Measurements from ENCODE around the gene CGN. TPM values are rescaled to one million over a fixed set of nuclear protein-coding genes. Genes with fewer than 3 reads are reported as not detected.

CGN gene
- total RNA-seq, 1 experiment from 2014 or later = 30.9 TPM

DNA sequence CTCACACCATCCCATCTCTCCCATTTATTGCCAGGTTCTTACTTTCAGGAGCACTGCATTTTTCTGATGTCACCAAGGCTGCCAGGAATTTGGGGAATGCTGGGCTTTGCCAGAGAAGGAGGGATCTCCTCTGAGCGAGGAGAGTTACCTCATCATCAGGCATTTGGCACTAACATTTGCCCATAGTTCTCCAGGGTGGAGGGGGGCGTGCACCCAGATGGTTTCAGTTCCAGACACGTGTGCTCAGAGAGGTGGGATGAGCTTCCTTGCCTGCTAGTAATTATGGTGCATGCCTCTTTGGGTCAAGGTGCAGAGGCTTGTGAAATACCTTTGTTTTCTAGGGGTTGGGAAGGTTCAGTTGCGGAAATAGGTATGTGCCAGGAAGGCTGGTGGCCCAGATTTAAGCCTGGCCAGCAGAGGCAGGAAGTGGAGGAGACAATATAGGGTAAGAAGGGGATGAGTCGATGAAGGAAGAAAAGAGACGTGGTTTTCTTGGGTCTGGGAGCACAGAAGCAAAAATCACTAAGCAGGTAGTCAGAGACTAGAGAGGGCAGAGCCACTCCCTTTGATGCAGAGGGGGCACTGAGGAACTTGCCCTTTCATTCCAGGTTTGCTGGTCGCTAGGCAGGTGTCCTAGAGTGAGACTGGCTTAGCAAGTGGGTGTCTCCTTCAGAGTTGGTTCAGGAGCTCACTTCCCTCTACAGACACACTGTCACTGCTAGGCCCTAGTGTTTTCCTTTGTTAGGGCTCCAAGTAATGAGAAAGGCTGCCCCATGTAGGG, 36.1 kb downstream of the CGN start:
- Histone ChIP-seq H2BK12ac (ENCODE audit: insufficient read length, low read depth, low read length) (no peak overlapping the region), H3K23ac (ENCODE audit: insufficient read length, low read depth, low read length) (no peak overlapping the region), H4K20me1 (ENCODE audit: control insufficient read depth, insufficient read depth, insufficient read length) (no peaks in the 10 kb centered on the region), H3K79me1 (ENCODE audit: insufficient read depth, low read depth, low read length, poor library complexity, severe bottlenecking) (peaks cover 5% of the 10 kb centered on the region), H2BK20ac (ENCODE audit: low read depth, low read length, poor library complexity, severe bottlenecking) (peak overlapping the region; percentile 98), H3K27ac (ENCODE audit: insufficient read length, low read depth, low read length) (peak overlapping the region; percentile 44), H3K9ac (ENCODE audit: extremely low read depth, insufficient read length, low read length) (no peak overlapping the region), H3K18ac (ENCODE audit: insufficient read length, low read depth, low read length) (peak overlapping the region; percentile 71), H3K79me2 (ENCODE audit: insufficient read depth, low read length) (peaks cover 4% of the 10 kb centered on the region; the same call in 1 of the 2 replicates), H2AFZ (ENCODE audit: low read length) (no peak overlapping the region), H3K23me2 (ENCODE audit: insufficient read length, low read depth, low read length, poor library complexity, severe bottlenecking) (no peaks in the 10 kb centered on the region), H3K4ac (ENCODE audit: low read depth, low read length) (no peak overlapping the region), H4K91ac (ENCODE audit: insufficient read length, low read depth, low read length) (no peak overlapping the region), H4K5ac (ENCODE audit: insufficient read length, low read depth, low read length) (peak overlapping the region; percentile 24), H3K14ac (ENCODE audit: insufficient read depth, low read length) (peak overlapping the region; percentile 27; the same call in 1 of the 2 replicates), H2BK120ac (ENCODE audit: low read depth, low read length, poor library complexity, severe bottlenecking) (peak overlapping the region; percentile 49), H3T11ph (ENCODE audit: low read length) (no peak overlapping the region), H2BK5ac (ENCODE audit: insufficient read length, low read length) (no peak overlapping the region), H2BK15ac (ENCODE audit: low read depth, low read length) (no peak overlapping the region), H3K4me2 (ENCODE audit: insufficient read depth, insufficient read length, low read length) (peak overlapping the region; percentile 9), H3K27me3 (ENCODE audit: insufficient read depth, low read length) (no peaks in the 10 kb centered on the region), H3K56ac (ENCODE audit: insufficient read length, low read depth, low read length) (no peak overlapping the region), H2AK5ac (ENCODE audit: insufficient read length, low read length) (no peak overlapping the region), H4K8ac (replicated peaks; ENCODE audit: insufficient read length, low read depth, low read length) (no peak overlapping the region), H3K9me3 (ENCODE audit: control insufficient read depth, low read depth, low read length) (no peaks in the 10 kb centered on the region), H3K4me1 (ENCODE audit: insufficient read depth, low read length) (peaks cover 8% of the 10 kb centered on the region; the same call in 1 of the 2 replicates)
- Mint-ChIP-seq H3K36me3 (ENCODE audit: insufficient read depth in 1 of 3, low read depth in 3 of 3) (peaks cover 1 to 6% (median 6%) of the 10 kb centered on the region in 3 experiments; a peak in 4 of 7 replicates), H3K9me3 (no peaks in the 10 kb centered on the region), H3K4me3 (peak overlapping the region; percentile 21 to 53), H3K27me3 (ENCODE audit: low read depth) (no peaks in the 10 kb centered on the region), H3K27ac (peak overlapping the region; percentile 54 to 97 (median 94)), H3K4me1 (peaks cover 30 to 34% of the 10 kb centered on the region in 2 experiments)
- WGBS (ENCODE audit: extremely low coverage, insufficient read length, low lambda C conversion rate) = no CpG with 5 or more reads among the region's 7 CpGs
- TF ChIP-seq, protein P1, sequence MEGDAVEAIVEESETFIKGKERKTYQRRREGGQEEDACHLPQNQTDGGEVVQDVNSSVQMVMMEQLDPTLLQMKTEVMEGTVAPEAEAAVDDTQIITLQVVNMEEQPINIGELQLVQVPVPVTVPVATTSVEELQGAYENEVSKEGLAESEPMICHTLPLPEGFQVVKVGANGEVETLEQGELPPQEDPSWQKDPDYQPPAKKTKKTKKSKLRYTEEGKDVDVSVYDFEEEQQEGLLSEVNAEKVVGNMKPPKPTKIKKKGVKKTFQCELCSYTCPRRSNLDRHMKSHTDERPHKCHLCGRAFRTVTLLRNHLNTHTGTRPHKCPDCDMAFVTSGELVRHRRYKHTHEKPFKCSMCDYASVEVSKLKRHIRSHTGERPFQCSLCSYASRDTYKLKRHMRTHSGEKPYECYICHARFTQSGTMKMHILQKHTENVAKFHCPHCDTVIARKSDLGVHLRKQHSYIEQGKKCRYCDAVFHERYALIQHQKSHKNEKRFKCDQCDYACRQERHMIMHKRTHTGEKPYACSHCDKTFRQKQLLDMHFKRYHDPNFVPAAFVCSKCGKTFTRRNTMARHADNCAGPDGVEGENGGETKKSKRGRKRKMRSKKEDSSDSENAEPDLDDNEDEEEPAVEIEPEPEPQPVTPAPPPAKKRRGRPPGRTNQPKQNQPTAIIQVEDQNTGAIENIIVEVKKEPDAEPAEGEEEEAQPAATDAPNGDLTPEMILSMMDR (conservative IDR thresholded peaks at IDR 0.05) = no peak
- peak; percentile 85 for DNase-seq
